ENCODE data around the gene RAD21L1.

RAD21L1 gene

GRCh38 chr20:1287306-1287705 lies 61.5 kb downstream of the RAD21L1 start:
- in situ Hi-C loops (cut with MboI; ENCODE audit: low sequenced_read_pairs): no loop called here

- in situ Hi-C loops (cut with MboI; ENCODE audit: low sequenced_read_pairs): no loop called here
These were observed 62.1 kb downstream of the RAD21L1 start for GRCh38 chr20:1287787-1288569.

GRCh38 chr20:1291191-1291741 lies 65.4 kb downstream of the RAD21L1 start:
- in situ Hi-C loops (cut with MboI; ENCODE audit: low sequenced_read_pairs): no loop called here

GRCh38 chr20:1292620-1293019 lies 66.8 kb downstream of the RAD21L1 start:
- in situ Hi-C loops (cut with MboI; ENCODE audit: low sequenced_read_pairs): no loop called here

GRCh38 chr20:1293641-1294379 lies 68.0 kb downstream of the RAD21L1 start:
- in situ Hi-C loops (cut with MboI; ENCODE audit: low sequenced_read_pairs): no loop called here

GRCh38 chr20:1294497-1294896 lies 68.7 kb downstream of the RAD21L1 start:
- in situ Hi-C loops (cut with MboI; ENCODE audit: low sequenced_read_pairs): no loop called here

GRCh38 chr20:1295276-1295930 lies 69.6 kb downstream of the RAD21L1 start:
- in situ Hi-C loops (cut with MboI; ENCODE audit: low sequenced_read_pairs): no loop called here

GRCh38 chr20:1296117-1296610 lies 70.3 kb downstream of the RAD21L1 start:
- in situ Hi-C loops (cut with MboI; ENCODE audit: low sequenced_read_pairs): no loop called here

- in situ Hi-C loops (cut with MboI; ENCODE audit: low sequenced_read_pairs): no loop called here
These were observed 71.1 kb downstream of the RAD21L1 start for GRCh38 chr20:1296922-1297321.

- in situ Hi-C loops (cut with MboI; ENCODE audit: low sequenced_read_pairs): no loop called here
These were observed 71.6 kb downstream of the RAD21L1 start for GRCh38 chr20:1297486-1297885.

GRCh38 chr20:1298166-1298565 lies 72.3 kb downstream of the RAD21L1 start:
- in situ Hi-C loops (cut with MboI; ENCODE audit: low sequenced_read_pairs): no loop called here

- in situ Hi-C loops (cut with MboI; ENCODE audit: low sequenced_read_pairs): no loop called here
These were observed 73.2 kb downstream of the RAD21L1 start for GRCh38 chr20:1298888-1299511.

- in situ Hi-C loops (cut with MboI; ENCODE audit: low sequenced_read_pairs): no loop called here
These were observed 73.7 kb downstream of the RAD21L1 start for GRCh38 chr20:1299522-1299921.

GRCh38 chr20:1300083-1300840 lies 74.4 kb downstream of the RAD21L1 start:
- in situ Hi-C loops (cut with MboI; ENCODE audit: low sequenced_read_pairs): no loop called here

GRCh38 chr20:1301031-1301529 lies 75.2 kb downstream of the RAD21L1 start:
- in situ Hi-C loops (cut with MboI; ENCODE audit: low sequenced_read_pairs): no loop called here

- in situ Hi-C loops (cut with MboI; ENCODE audit: low sequenced_read_pairs): no loop called here
These were observed 77.1 kb downstream of the RAD21L1 start for GRCh38 chr20:1302685-1303541.

- in situ Hi-C loops (cut with MboI; ENCODE audit: low sequenced_read_pairs): no loop called here
These were observed 79.1 kb downstream of the RAD21L1 start for GRCh38 chr20:1304710-1305515.
